TTC549 (cell line): Measurements from ENCODE around the gene ETV6.
"Not testable (repeated sequence)": the region's sequence is repeated elsewhere in the genome, so short reads cannot be mapped to it uniquely, and the experiment has no call there.

ENCODE experiments used
- FAIRE-seq: peaks from 2 replicates; lab custom pipeline; 2012; peaks lifted over from hg19 to GRCh38; lab: Jason Lieb, UNC

The ETV6 gene

DNA sequence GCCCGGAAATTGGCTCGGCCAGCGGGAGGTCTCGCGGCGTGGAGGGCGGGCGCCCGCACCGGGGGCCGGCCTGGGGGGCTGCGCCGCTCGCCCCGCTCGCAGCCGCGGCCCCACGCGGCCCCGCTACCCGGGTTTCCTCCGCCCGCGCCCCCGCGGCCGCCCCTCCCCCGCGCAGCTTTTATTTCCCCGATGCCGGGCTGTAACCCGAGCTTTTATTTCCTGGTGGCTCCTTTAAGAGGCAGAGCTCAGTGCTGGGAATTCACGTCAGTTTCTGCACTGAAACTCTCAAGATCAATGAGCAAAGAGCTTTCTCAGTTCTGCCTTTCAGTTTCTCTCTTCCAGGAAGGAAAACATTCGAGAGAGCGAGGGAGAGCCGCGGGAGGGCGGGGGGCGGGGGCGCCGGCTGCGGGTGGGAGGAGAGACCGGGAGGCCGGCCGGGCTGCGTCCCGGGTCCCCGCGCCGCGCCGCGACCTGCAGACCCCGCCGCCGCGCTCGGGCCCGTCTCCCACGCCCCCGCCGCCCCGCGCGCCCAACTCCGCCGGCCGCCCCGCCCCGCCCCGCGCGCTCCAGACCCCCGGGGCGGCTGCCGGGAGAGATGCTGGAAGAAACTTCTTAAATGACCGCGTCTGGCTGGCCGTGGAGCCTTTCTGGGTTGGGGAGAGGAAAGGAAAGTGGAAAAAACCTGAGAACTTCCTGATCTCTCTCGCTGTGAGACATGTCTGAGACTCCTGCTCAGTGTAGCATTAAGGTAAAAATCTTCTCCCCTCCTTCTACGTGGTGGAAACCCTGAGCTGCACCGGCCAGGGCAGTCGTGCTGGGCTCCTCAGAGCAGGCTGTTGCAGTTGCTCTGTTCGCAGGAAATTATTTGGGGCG lies at the start of gene ETV6:
TSS of gene ETV6 (plus strand) at position 262 of the 873 bp plus-strand sequence. CDS start at position 716, 454 bp downstream.
- FAIRE-seq = no peak

DNA sequence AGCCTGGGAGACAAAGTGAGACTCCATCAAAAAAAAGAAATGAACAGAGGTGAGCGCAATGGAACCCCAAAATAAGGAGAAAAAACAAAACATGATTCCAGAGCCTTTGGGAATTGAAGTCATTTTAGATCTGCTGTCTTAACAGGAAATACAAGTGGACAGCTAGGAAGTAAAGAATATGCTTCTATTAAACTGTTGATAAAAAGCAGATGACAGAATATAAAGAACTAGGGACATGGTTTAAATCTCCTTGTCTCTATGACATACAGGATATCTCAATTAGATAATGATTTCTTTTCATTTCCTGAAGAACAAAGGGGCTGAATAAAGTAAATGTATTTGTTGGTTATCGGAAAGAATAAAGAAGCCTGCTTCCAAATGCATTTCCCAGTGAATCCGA lies 49.3 kb upstream of the ETV6 start:
- no peak for FAIRE-seq

GRCh38 chr12:11601647-11602046 lies 47.8 kb upstream of the ETV6 start:
- no peak for FAIRE-seq

DNA sequence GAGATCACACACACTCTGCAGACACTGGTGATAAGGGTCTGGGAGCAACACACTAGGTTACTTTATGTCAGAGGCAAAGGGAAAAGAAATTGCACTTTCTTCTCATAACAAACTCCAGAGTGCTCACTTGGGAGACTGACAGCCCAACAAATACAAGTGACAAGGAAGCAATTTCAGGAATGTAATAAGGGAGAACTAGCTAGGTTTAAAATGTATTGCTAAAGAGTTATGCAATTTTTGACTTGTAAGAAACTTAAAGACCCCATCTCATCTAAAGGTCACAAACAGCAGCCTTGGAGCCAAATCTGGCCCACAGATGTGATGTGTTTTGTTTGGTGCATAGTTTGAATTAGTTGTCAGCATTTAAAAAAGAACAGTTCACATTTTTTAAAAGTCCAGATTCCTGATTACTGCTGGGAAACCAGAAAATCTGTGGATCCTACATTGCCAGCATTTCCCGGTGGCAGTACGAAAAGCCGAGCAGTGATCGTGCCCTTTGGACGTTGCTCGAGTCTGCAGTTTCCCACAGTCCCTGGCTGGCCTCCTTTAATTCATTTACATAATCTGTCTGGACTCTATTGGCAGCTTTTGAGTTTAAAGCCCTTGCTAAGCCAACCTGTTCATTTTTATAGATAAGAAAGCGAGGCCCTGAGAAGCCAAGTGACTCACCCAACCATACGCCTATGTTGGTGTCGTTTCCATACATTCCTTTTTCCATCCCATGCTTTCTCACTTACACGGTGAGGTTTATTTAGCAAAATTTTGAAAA lies 42.0 kb upstream of the ETV6 start:
- FAIRE-seq = no peak

DNA sequence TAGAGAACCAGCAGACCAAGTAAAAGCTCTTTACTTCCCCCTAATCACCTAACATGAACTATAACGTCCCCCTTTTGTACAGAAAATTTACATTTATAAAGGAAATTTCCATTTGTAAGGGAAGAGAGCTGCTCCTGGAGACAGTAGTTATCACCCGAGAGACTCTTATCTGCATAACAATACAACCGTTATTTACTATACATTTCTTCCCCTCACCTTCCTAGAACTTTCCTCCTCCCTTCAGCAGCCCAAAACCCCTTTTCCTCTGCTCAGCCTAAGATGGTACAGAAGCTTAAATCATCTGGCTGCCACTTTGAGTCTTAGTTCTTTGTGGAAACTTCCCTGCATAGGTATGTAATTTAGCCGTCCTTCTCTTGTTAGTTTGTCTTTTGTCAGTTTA lies 40.4 kb upstream of the ETV6 start:
- no peak for FAIRE-seq

- FAIRE-seq = no peak
Observed at GRCh38 chr12:11615481-11615880, 34.0 kb upstream of the ETV6 start.

- FAIRE-seq = no peak
Observed at GRCh38 chr12:11618046-11618445, 31.4 kb upstream of the ETV6 start.

GRCh38 chr12:11621797-11622423 lies 27.6 kb upstream of the ETV6 start:
- no peak for FAIRE-seq

- no peak for FAIRE-seq
Observed at GRCh38 chr12:11622876-11623281, 26.6 kb upstream of the ETV6 start.

DNA sequence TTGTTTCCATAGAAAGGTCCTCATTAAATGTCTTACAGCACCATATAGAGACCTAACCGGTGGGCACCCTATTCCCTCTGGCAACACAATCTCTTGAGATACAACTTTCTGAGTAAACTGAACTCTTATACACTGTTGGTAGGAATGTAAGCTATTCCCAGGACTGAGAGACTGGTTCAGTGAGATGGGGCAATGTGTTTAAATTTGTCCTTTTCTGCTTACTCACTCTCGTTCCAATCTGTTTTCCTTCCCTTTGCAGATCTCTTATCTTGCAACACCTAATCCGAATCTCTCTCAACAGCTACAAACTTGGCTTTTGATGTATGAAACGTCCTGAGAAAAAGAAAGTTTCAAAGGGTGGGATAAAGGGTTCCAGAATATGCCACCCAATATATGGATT lies 26.1 kb upstream of the ETV6 start:
- no peak for FAIRE-seq

DNA sequence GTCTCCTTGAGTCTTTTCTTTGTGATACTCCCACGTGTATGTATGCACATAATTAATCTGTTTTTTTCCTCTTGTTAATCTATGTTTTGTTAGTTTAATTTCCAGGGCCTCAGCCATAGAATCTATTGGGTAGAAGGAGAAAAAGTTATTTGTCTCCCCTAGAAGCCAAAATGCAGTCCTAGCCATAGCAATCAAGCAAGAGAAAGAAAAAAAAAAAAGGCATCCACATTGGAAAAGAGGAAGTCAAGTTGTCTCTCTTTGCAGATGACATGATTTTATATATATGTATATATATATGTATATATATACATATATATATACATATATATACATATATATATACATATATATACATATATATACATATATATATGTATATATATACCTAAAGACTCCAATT lies 25.4 kb upstream of the ETV6 start:
- no peak for FAIRE-seq

- FAIRE-seq = not testable (repeated sequence)
Observed at GRCh38 chr12:11627709-11628108, 21.8 kb upstream of the ETV6 start.

GRCh38 chr12:11628353-11628752 lies 21.1 kb upstream of the ETV6 start:
- FAIRE-seq = no peak

GRCh38 chr12:11630046-11630706 lies 19.3 kb upstream of the ETV6 start:
- no peak for FAIRE-seq

GRCh38 chr12:11631288-11631687 lies 18.2 kb upstream of the ETV6 start:
- no peak for FAIRE-seq

GRCh38 chr12:11631881-11632280 lies 17.6 kb upstream of the ETV6 start:
- FAIRE-seq = not testable (repeated sequence)

- FAIRE-seq = no peak
Observed at GRCh38 chr12:11633968-11634367, 15.5 kb upstream of the ETV6 start.

DNA sequence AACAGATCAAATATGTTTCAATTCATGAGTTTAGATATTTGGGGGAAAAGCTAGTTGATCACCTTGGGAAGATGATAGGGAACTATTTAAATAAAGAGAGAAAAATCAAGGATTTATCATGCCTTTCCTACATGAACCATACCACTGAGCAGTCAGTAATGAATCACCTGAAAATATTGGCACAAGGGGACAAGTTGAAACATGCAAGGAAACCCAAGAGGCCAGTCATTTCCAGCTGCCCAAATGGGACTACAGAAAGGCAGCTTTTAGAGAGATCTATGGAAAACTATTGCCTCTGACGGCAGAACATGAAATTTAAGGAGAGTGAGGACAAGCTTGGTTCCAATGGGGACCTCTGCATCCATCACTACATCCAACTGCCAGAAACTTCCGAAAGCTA lies 14.1 kb upstream of the ETV6 start:
- FAIRE-seq = no peak

GRCh38 chr12:11638315-11638916 lies 11.1 kb upstream of the ETV6 start:
- no peak for FAIRE-seq

DNA sequence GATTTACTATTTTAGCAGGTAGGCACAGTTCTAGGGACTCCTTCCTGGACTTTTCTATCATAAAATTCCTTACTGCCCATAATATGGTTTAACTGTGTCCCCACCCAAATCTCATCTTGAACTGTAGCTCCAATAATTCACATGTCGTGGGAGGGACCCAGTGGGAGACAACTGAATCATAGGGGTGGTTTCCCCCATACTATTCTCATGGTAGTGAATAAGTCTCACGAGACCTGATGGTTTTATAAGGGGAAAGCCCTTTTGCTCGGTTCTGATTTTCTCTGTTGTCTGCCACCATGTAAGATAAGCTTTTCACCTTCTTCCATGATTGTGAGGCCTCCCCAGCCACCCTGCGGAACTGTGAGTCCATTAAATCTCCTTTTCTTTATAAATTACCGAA lies 10.0 kb upstream of the ETV6 start:
- FAIRE-seq = no peak

DNA sequence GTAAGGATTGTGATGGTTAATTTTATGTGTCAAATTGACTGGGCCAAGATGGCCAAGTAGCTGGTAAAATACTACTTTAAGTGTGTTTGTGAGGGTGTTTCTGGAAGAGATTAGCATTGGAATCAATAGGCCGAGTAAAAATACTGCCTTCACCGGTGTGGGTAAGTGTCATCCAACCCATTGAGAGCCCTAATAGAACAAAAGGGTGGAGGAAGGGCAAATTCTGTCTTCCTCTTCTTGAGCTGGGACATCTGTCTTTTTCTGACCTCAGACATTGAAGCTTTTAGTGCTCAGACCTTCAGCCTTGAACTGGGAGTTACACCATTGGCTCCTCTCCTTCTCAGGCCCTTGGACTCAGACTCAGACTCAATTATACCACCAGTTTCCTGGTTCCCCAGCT lies 8.0 kb upstream of the ETV6 start:
- no peak for FAIRE-seq

DNA sequence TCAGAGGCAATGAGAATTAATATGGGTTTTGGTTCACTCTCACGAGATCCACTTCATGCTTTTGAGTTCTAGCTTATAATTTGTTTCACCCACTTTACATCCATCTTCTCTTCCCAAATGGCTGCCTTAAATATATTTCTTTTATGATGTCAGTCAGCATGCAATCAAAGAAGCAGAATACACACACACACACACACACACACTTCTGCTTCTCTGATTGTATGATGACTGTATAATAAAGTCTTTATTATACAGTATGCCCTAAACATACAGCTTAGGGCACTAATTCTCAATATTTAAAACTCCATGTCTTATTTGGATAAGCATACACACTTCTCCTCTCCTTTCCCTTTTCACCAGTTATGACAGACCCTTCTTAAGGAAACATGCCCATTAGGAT lies 6.7 kb upstream of the ETV6 start:
- FAIRE-seq = no peak
